Smooth muscle cell of the pulmonary artery (primary cell): ENCODE data around the gene C7. TPM values are rescaled to one million over a fixed set of nuclear protein-coding genes. Genes with fewer than 3 reads are reported as not detected.

Experiments
- total RNA-seq: library from RNA; depleted of rRNA; stranded (reverse); fragments of >200 nt; gene quantifications from 2 replicates; pipeline ENCODE4 v1.2.3, GENCODE V29; 2014

The C7 gene
- 1.5 and 36.9 TPM in 2 replicates for total RNA-seq

DNA sequence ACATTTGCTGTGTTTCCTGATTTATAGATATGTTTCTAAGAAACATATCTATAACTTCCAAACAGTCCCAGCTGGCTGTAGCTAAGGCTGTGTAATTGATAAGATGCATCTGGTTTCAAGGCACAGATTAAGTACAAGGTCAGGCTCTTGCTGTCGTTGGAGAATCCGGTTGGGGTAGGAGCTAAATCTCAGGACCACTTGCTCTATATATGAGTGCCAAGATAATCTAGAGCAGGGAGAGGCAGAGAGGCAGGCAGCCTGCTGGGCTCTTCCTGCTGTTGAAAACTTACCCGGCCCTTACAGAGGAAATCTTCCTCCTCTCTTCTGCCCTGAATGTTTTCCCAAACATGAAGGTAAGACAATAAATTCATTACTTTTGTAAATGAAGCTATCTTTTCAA is at the start of gene C7:
C7 (plus strand) TSS at position 234 of the 400 bp plus-strand sequence; CDS start at position 348, 114 bp downstream.

Other genes with a start within 250 kb of the C7 start
- gene PTGER4, start 229.6 kb upstream of the C7 start, total RNA-seq: 15.0 and 25.0 TPM in 2 replicates
- gene TTC33, start 153.5 kb upstream of the C7 start, total RNA-seq: 9.3 and 13.5 TPM in 2 replicates
- 95.1 and 133 TPM in 2 replicates for gene PRKAA1, start 111.1 kb upstream of the C7 start, total RNA-seq
- gene RPL37, start 74.3 kb upstream of the C7 start, total RNA-seq: 1,041 and 1,280 TPM in 2 replicates
- gene CARD6, start 68.1 kb upstream of the C7 start, total RNA-seq: 7.4 and 13.0 TPM in 2 replicates
- not detected in 2 replicates for gene MROH2B, start 161.8 kb downstream of the C7 start, total RNA-seq